ENCODE measurements around the gene RNF141. TPM values are rescaled to one million over a fixed set of nuclear protein-coding genes. Genes with fewer than 3 reads are reported as not detected.

The RNF141 gene
- total and polyA plus RNA-seq, 2 donors (not counting 3 experiments of a cell fraction or from before 2014, with no cell fraction given), result 9.4 to 32.4 TPM

- H3K4me3 ChIP-seq (replicated peaks in 1 of 3; ENCODE audit: insufficient read depth in 1 of 3, low read depth in 1 of 3, low read length in 3 of 3), result no peak overlapping the region
- H3K9me3 ChIP-seq (replicated peaks; ENCODE audit: control insufficient read depth, insufficient read depth, low read length), result no peaks in the 10 kb centered on the region
- no peak overlapping the region for H3K27ac ChIP-seq (ENCODE audit: insufficient read depth, low read depth, low read length)
- no peaks in the 10 kb centered on the region for H3K27me3 ChIP-seq (ENCODE audit: control insufficient read depth in 2 of 2, insufficient read depth in 2 of 2, low read length in 2 of 2)
- H3K36me3 ChIP-seq (ENCODE audit: control insufficient read depth in 2 of 2, extremely low read depth in 1 of 2, insufficient read depth in 2 of 2, low read length in 2 of 2), result no peaks in the 10 kb centered on the region
- no peaks in the 10 kb centered on the region for H3K9me1 ChIP-seq (replicated peaks; ENCODE audit: control insufficient read depth, extremely low read depth, insufficient read depth, low read length)
- CTCF ChIA-PET, result interaction anchor here (1.0 kb wide), 1 partner anchor 9 kb away, joined by 3 read pairs; no protein-coding TSS in a partner anchor
- H3K4me2 ChIP-seq (ENCODE audit: insufficient read depth, low read length), result no peak overlapping the region
- TF ChIP-seq JUN (IDR thresholded peaks at IDR 0.05; ENCODE audit: borderline replicate concordance, insufficient read depth, insufficient read length, low read depth), result no peak
- POLR2A ChIA-PET, result no interaction called here
- no peak overlapping the region for H2AFZ ChIP-seq (ENCODE audit: low read depth, low read length)
- H4K20me1 ChIP-seq (replicated peaks; ENCODE audit: control insufficient read depth, extremely low read depth, insufficient read depth, low read length), result no peaks in the 10 kb centered on the region
- no TSS peak for BruUV-seq (replicated peaks)
- FAIRE-seq (no peak), DNase-seq (ENCODE audit: low read depth, low spot score) (no peak)
- H3K9ac ChIP-seq (replicated peaks; ENCODE audit: extremely low read depth, insufficient read depth, low read length), result no peak overlapping the region
- dilution Hi-C loops (cut with MboI; ENCODE audit: extremely low pct_ligation_motif_present, low sequenced_read_pairs) (no loop called here), intact Hi-C loops (cut with micrococcal nuclease) (no loop called here)
- H3K79me2 ChIP-seq (ENCODE audit: control insufficient read depth, insufficient read depth, low read length), result no peaks in the 10 kb centered on the region
- H3K4me1 ChIP-seq (ENCODE audit: control insufficient read depth, extremely low read depth, insufficient read depth, low read length), result peaks cover 19% of the 10 kb centered on the region
These were observed 37.1 kb downstream of the RNF141 start for GRCh38 chr11:10503777-10504480.

GRCh38 chr11:10503221-10503620 lies 37.8 kb downstream of the RNF141 start:
- no peak overlapping the region for H3K27ac ChIP-seq (ENCODE audit: insufficient read depth, low read depth, low read length)
- no peaks in the 10 kb centered on the region for H3K9me3 ChIP-seq (replicated peaks; ENCODE audit: control insufficient read depth, insufficient read depth, low read length)
- no peak overlapping the region for H3K4me3 ChIP-seq (replicated peaks in 1 of 3; ENCODE audit: insufficient read depth in 1 of 3, low read depth in 1 of 3, low read length in 3 of 3)
- peaks cover 19% of the 10 kb centered on the region for H3K4me1 ChIP-seq (ENCODE audit: control insufficient read depth, extremely low read depth, insufficient read depth, low read length)
- BruUV-seq (replicated peaks), result no TSS peak
- H3K9ac ChIP-seq (replicated peaks; ENCODE audit: extremely low read depth, insufficient read depth, low read length), result no peak overlapping the region
- no peak overlapping the region for H3K4me2 ChIP-seq (ENCODE audit: insufficient read depth, low read length)
- H3K27me3 ChIP-seq (ENCODE audit: control insufficient read depth in 2 of 2, insufficient read depth in 2 of 2, low read length in 2 of 2), result no peaks in the 10 kb centered on the region
- no peaks in the 10 kb centered on the region for H3K79me2 ChIP-seq (ENCODE audit: control insufficient read depth, insufficient read depth, low read length)
- H4K20me1 ChIP-seq (replicated peaks; ENCODE audit: control insufficient read depth, extremely low read depth, insufficient read depth, low read length), result no peaks in the 10 kb centered on the region
- no peak overlapping the region for H2AFZ ChIP-seq (ENCODE audit: low read depth, low read length)
- ChIA-PET CTCF (interaction anchor here (1.0 kb wide), 1 partner anchor 8 kb away, joined by 3 read pairs; no protein-coding TSS in a partner anchor), POLR2A (no interaction called here)
- intact Hi-C loops (cut with micrococcal nuclease), result no loop called here
- FAIRE-seq (no peak), DNase-seq (ENCODE audit: low read depth, low spot score) (no peak)
- no peaks in the 10 kb centered on the region for H3K36me3 ChIP-seq (ENCODE audit: control insufficient read depth in 2 of 2, extremely low read depth in 1 of 2, insufficient read depth in 2 of 2, low read length in 2 of 2)
- H3K9me1 ChIP-seq (replicated peaks; ENCODE audit: control insufficient read depth, extremely low read depth, insufficient read depth, low read length), result no peaks in the 10 kb centered on the region
- no peak for TF ChIP-seq GATA2 (IDR thresholded peaks at IDR 0.05; ENCODE audit: insufficient read depth, insufficient read length, low read depth, low read length)
- TF ChIP-seq EZH2 (IDR thresholded peaks at IDR 0.05; ENCODE audit: borderline replicate concordance, low read depth, low read length, severe bottlenecking), result no peak
- dilution Hi-C loops (cut with MboI; ENCODE audit: extremely low pct_ligation_motif_present, low sequenced_read_pairs), result no loop called here
